ENCODE results near the gene OARD1.

Gene OARD1

GRCh38 chr6:41074692-41075436 is 2.7 kb upstream of the OARD1 start:
- no peak for DNase-seq (ENCODE audit: low spot score)

- DNase-seq (ENCODE audit: low spot score), result peak; percentile 7
Observed at GRCh38 chr6:41073968-41074691, 2.0 kb upstream of the OARD1 start.

GRCh38 chr6:41073203-41073967 is 1.2 kb upstream of the OARD1 start:
- peak; percentile 61 for DNase-seq (ENCODE audit: low spot score)

- DNase-seq (ENCODE audit: low spot score), result no peak
Observed at GRCh38 chr6:41072836-41073202, 663 bp upstream of the OARD1 start, which contains the start of gene NFYA. TSS of gene NFYA (plus strand) at chr6:41072974. CDS start at chr6:41079090, 6,116 bp downstream.

- DNase-seq (ENCODE audit: low spot score), result no peak
Observed at GRCh38 chr6:41071501-41071922, 644 bp downstream of the OARD1 start.

GRCh38 chr6:41066867-41067304 is 5.3 kb downstream of the OARD1 start:
- peak; percentile 63 for DNase-seq (ENCODE audit: low spot score)

- DNase-seq (ENCODE audit: low spot score), result no peak
Observed at GRCh38 chr6:41065550-41066026, 6.6 kb downstream of the OARD1 start.

- DNase-seq (ENCODE audit: low spot score), result no peak
Observed at GRCh38 chr6:41064841-41065240, 7.3 kb downstream of the OARD1 start.

GRCh38 chr6:41063884-41064285 is 8.3 kb downstream of the OARD1 start:
- no peak for DNase-seq (ENCODE audit: low spot score)

GRCh38 chr6:41062056-41062455 is 10.1 kb downstream of the OARD1 start:
- no peak for DNase-seq (ENCODE audit: low spot score)

- no peak for DNase-seq (ENCODE audit: low spot score)
Observed at GRCh38 chr6:41061196-41061726, 10.9 kb downstream of the OARD1 start.

GRCh38 chr6:41059556-41059955 is 12.6 kb downstream of the OARD1 start:
- no peak for DNase-seq (ENCODE audit: low spot score)

GRCh38 chr6:41058783-41059181 is 13.4 kb downstream of the OARD1 start:
- DNase-seq (ENCODE audit: low spot score), result no peak

GRCh38 chr6:41056768-41057490 is 15.2 kb downstream of the OARD1 start:
- DNase-seq (ENCODE audit: low spot score), result no peak

- no peak for DNase-seq (ENCODE audit: low spot score)
Observed at GRCh38 chr6:41055149-41055548, 17.0 kb downstream of the OARD1 start.

- no peak for DNase-seq (ENCODE audit: low spot score)
Observed at GRCh38 chr6:41054511-41054910, 17.6 kb downstream of the OARD1 start.

GRCh38 chr6:41053041-41053440 is 19.1 kb downstream of the OARD1 start, which contains the start of gene APOBEC2:
TSS of gene APOBEC2 (plus strand) at chr6:41053202. CDS start at chr6:41053348, 146 bp downstream.
- no peak for DNase-seq (ENCODE audit: low spot score)

- DNase-seq (ENCODE audit: low spot score), result no peak
Observed at GRCh38 chr6:41051873-41052272, 20.3 kb downstream of the OARD1 start.

- DNase-seq (ENCODE audit: low spot score), result no peak
Observed at GRCh38 chr6:41050536-41050935, 21.6 kb downstream of the OARD1 start.

GRCh38 chr6:41049955-41050354 is 22.2 kb downstream of the OARD1 start:
- no peak for DNase-seq (ENCODE audit: low spot score)

GRCh38 chr6:41049521-41049920 is 22.6 kb downstream of the OARD1 start:
- DNase-seq (ENCODE audit: low spot score), result no peak

All from putamen (tissue), 1 donor.